Endothelial cell of umbilical vein (primary cell): ENCODE results near the gene NRCAM. TPM values are rescaled to one million over a fixed set of nuclear protein-coding genes. Genes with fewer than 3 reads are reported as not detected.

Experiments
- BruUV-seq: library from RNA; stranded (reverse); fragments of 400-500 nt; replicated peaks from 2 replicates; lab custom pipeline; 2021; lab: Mats Ljungman, UMichigan
- CTCF ChIA-PET: fragments of 300-600, 350-600 bp; sonication (Branson Sonifier 250); formaldehyde crosslinking; loops from one replicate; lab custom pipeline; 2021; ENCODE audit warnings: antibody characterized with exemption, inconsistent platforms; lab: Charles Lee
- POLR2A ChIA-PET: fragments of 300-600, 350-600 bp; sonication (Branson Sonifier 250); formaldehyde crosslinking; loops from one replicate; lab custom pipeline; 2021; ENCODE audit warnings: antibody characterized with exemption, inconsistent platforms; lab: Charles Lee
- DNase-seq: peaks from one replicate; pipeline ENCODE4 v3.0.0-alpha.2; 2011; ENCODE audit warnings: low read depth, low spot score
- FAIRE-seq: peaks from 2 replicates; lab custom pipeline; 2011; peaks lifted over from hg19 to GRCh38; lab: Jason Lieb, UNC
- H2AFZ ChIP-seq: 2 replicates; pipeline ENCODE4 v1.6.0; 2012; ENCODE audit warnings: low read depth, low read length, control low read depth, inconsistent platforms
- H3K27ac ChIP-seq: 2 replicates; pipeline ENCODE4 v1.5.1; 2011; ENCODE audit warnings: low read depth, mild to moderate bottlenecking, control low read depth, low read length, moderate library complexity; ENCODE audit not compliant: insufficient read depth
- H3K27me3 ChIP-seq, 2 experiments: 2 replicates each; pipeline versions ENCODE4 v1.6.0 to v1.6.1; 2011; ENCODE audit warnings: low read length in 2 of 2, mixed read lengths in 1 of 2; ENCODE audit not compliant: control insufficient read depth in 2 of 2, insufficient read depth in 2 of 2
- H3K36me3 ChIP-seq, 2 experiments: 2 replicates in 1 of 2; 3 replicates in 1 of 2; pipeline ENCODE4 v1.5.1; 2011; ENCODE audit warnings: low read length in 2 of 2, mild to moderate bottlenecking in 1 of 2, moderate library complexity in 1 of 2; ENCODE audit not compliant: control insufficient read depth in 2 of 2, insufficient read depth in 2 of 2; ENCODE audit errors: extremely low read depth in 1 of 2
- H3K4me1 ChIP-seq: 3 replicates; pipeline ENCODE4 v1.5.1; 2011; ENCODE audit warnings: mild to moderate bottlenecking, low read length; ENCODE audit not compliant: control insufficient read depth, insufficient read depth; ENCODE audit errors: extremely low read depth
- H3K4me2 ChIP-seq: 2 replicates; pipeline ENCODE4 v1.6.1; 2011; ENCODE audit warnings: low read length, control low read depth, mixed read lengths; ENCODE audit not compliant: insufficient read depth
- H3K4me3 ChIP-seq, 3 experiments: fragments of 200-600 bp in 1 of 3; sonication (generic), shearing (Covaris generic) in 1 of 3; replicated peaks in 1 of 3; 2 replicates each; pipeline ENCODE4 v1.5.1; 2011 to 2016; ENCODE audit warnings: control low read depth in 3 of 3, low read length in 3 of 3, mild to moderate bottlenecking in 2 of 3, inconsistent platforms in 1 of 3, low read depth in 1 of 3, moderate library complexity in 1 of 3; ENCODE audit not compliant: insufficient read depth in 1 of 3
- H3K79me2 ChIP-seq: 2 replicates; pipeline ENCODE4 v1.6.0; 2012; ENCODE audit warnings: low read length, inconsistent platforms; ENCODE audit not compliant: control insufficient read depth, insufficient read depth
- H3K9ac ChIP-seq: replicated peaks from 2 replicates; pipeline ENCODE3; 2011; ENCODE audit warnings: low read length, control low read depth; ENCODE audit not compliant: insufficient read depth; ENCODE audit errors: extremely low read depth
- H3K9me1 ChIP-seq: replicated peaks from 3 replicates; pipeline ENCODE4 v1.6.0; 2011; ENCODE audit warnings: mild to moderate bottlenecking, low read length; ENCODE audit not compliant: control insufficient read depth, insufficient read depth; ENCODE audit errors: extremely low read depth
- H3K9me3 ChIP-seq: replicated peaks from 2 replicates; pipeline ENCODE4 v1.5.1; 2012; ENCODE audit warnings: low read length, inconsistent platforms; ENCODE audit not compliant: control insufficient read depth, insufficient read depth
- H4K20me1 ChIP-seq: replicated peaks from 2 replicates; pipeline ENCODE3; 2011; ENCODE audit warnings: mild to moderate bottlenecking, low read length; ENCODE audit not compliant: control insufficient read depth, insufficient read depth; ENCODE audit errors: extremely low read depth
- EZH2 ChIP-seq: IDR thresholded peaks from 2 replicates; pipeline ENCODE4 v1.6.1; 2012; ENCODE audit warnings: borderline replicate concordance, low read depth, mild to moderate bottlenecking, moderate library complexity, low read length, inconsistent platforms; ENCODE audit not compliant: severe bottlenecking
- FOS ChIP-seq: IDR thresholded peaks from 2 replicates; pipeline ENCODE4 v1.6.1; 2011; ENCODE audit warnings: mild to moderate bottlenecking, low read length, moderate library complexity, borderline replicate concordance; ENCODE audit not compliant: insufficient read depth
- GATA2 ChIP-seq: IDR thresholded peaks from 2 replicates; pipeline ENCODE4 v1.7.0; 2011; ENCODE audit warnings: low read depth, mild to moderate bottlenecking, moderate library complexity, mixed read lengths, low read length; ENCODE audit not compliant: insufficient read length, insufficient read depth
- JUN ChIP-seq: IDR thresholded peaks from 2 replicates; pipeline ENCODE4 v1.6.1; 2011; ENCODE audit warnings: borderline replicate concordance, low read depth; ENCODE audit not compliant: insufficient read length, insufficient read depth
- MYC ChIP-seq: IDR thresholded peaks from one replicate; pipeline ENCODE4 v1.6.1; 2011; ENCODE audit warnings: mild to moderate bottlenecking, low read depth, low read length
- POLR2A ChIP-seq: IDR thresholded peaks from 2 replicates; pipeline ENCODE4 v1.6.1; 2012; ENCODE audit warnings: low read depth, mild to moderate bottlenecking, control low read depth, low read length
- POLR2AphosphoS5 ChIP-seq: IDR thresholded peaks from 2 replicates; pipeline ENCODE4 v1.6.1; 2012; ENCODE audit warnings: low read depth, mild to moderate bottlenecking, control low read depth, low read length, moderate library complexity; ENCODE audit not compliant: insufficient read depth
- dilution Hi-C: fragments of 300-500 bp; cut with MboI; formaldehyde crosslinking; loops from one replicate; pipeline ENCODE4 v1.15.0; 2019; ENCODE audit warnings: low sequenced_read_pairs; ENCODE audit not compliant: extremely low pct_ligation_motif_present
- intact Hi-C: fragments of 100-400 bp; cut with micrococcal nuclease; formaldehyde crosslinking; loops from one replicate; pipeline ENCODE4 v1.10.0; 2022
- polyA plus RNA-seq, 4 experiments: library from polyadenylated mRNA; depleted of rRNA in 3 of 4; stranded (reverse) in 3 of 4; unstranded in 1 of 4; fragments of >200 nt; gene quantifications; 2 replicates each; pipeline versions ENCODE4 v1.2.1 to v1.2.3, GENCODE V29; 2011 to 2012; ENCODE audit warnings: missing spikeins in 1 of 4
- total RNA-seq: library from RNA; stranded (reverse); gene quantifications from 2 replicates; pipeline ENCODE4 v1.2.3, GENCODE V29; 2021
- TF ChIP-seq, protein P1 (sequence below), 2 donors: IDR thresholded peaks; 1 replicate in 1 of 2; 2 replicates in 1 of 2; pipeline ENCODE4 v1.5.1; 2011; ENCODE audit warnings: low read length in 2 of 2, mild to moderate bottlenecking in 2 of 2, moderate library complexity in 2 of 2, control low read depth in 1 of 2, inconsistent platforms in 1 of 2, low read depth in 1 of 2; ENCODE audit not compliant: insufficient read depth in 1 of 2; ENCODE audit errors: extremely low read depth in 1 of 2
- TF ChIP-seq, protein P2 (sequence below): IDR thresholded peaks from 2 replicates; pipeline ENCODE4 v1.6.1; 2011; ENCODE audit not compliant: insufficient read depth, insufficient read length

Gene NRCAM
- total and polyA plus RNA-seq, 2 donors (not counting 3 experiments of a cell fraction or from before 2014, with no cell fraction given): 26.0 to 47.6 TPM

DNA sequence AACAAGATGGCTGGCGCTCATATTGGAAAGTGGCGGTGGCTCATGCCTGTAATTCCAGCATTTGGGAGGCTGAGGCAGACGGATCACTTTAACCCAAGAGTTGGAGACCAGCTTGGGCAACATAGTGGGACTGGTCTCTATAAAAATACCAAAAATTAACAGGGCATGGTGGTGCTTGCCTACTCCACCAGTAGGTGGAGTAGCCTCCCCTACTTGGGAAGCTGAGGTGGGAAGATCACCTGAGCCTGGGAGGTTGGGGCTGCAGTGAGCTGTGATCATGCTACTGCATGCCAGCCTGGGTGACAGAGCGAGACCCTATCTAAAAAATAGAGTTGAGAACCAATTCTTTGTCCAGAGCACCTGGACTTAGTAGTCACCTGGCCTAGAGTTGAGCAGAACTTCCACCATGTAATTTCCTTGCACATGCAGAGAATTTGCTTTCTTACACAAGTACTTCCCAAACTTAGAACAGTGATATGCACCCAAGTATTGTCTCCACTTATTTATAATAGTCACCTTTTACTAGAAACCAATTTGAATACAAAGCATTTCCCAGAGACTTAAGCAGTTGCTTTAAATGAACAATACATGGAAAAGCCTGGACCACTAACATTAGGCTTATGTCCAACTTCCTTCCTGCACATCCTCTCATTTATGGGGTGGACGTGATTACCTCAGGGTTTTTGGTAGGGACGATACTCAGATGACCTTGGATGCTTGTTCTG, 342.0 kb downstream of the NRCAM start:
- Histone ChIP-seq H3K9ac (no peak overlapping the region), H2AFZ (no peak overlapping the region), H3K79me2 (no peaks in the 10 kb centered on the region), H3K9me1 (no peaks in the 10 kb centered on the region), H3K27me3 (no peaks in the 10 kb centered on the region), H4K20me1 (no peaks in the 10 kb centered on the region), H3K4me2 (peak overlapping the region; percentile 19), H3K9me3 (no peaks in the 10 kb centered on the region), H3K4me1 (peaks cover 8% of the 10 kb centered on the region), H3K36me3 (no peaks in the 10 kb centered on the region), H3K4me3 (no peak overlapping the region), H3K27ac (no peak overlapping the region)
- no TSS peak for BruUV-seq
- peak; percentile 65 for DNase-seq
- intact Hi-C loops: loop anchor here (1.0 to 2.0 kb wide), 2 partner anchors 32 to 383 kb away; no protein-coding TSS in a partner anchor
- TF ChIP-seq JUN: no peak
- TF ChIP-seq MYC: no peak
- TF ChIP-seq POLR2A: no peak
- TF ChIP-seq FOS: no peak
- TF ChIP-seq, protein P1, sequence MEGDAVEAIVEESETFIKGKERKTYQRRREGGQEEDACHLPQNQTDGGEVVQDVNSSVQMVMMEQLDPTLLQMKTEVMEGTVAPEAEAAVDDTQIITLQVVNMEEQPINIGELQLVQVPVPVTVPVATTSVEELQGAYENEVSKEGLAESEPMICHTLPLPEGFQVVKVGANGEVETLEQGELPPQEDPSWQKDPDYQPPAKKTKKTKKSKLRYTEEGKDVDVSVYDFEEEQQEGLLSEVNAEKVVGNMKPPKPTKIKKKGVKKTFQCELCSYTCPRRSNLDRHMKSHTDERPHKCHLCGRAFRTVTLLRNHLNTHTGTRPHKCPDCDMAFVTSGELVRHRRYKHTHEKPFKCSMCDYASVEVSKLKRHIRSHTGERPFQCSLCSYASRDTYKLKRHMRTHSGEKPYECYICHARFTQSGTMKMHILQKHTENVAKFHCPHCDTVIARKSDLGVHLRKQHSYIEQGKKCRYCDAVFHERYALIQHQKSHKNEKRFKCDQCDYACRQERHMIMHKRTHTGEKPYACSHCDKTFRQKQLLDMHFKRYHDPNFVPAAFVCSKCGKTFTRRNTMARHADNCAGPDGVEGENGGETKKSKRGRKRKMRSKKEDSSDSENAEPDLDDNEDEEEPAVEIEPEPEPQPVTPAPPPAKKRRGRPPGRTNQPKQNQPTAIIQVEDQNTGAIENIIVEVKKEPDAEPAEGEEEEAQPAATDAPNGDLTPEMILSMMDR (IDR thresholded peaks at IDR 0.05; ENCODE audit: extremely low read depth in 1 of 2, insufficient read depth in 1 of 2, low read depth in 1 of 2, low read length in 2 of 2): peak; percentile 29 to 42
- TF ChIP-seq, protein P2, sequence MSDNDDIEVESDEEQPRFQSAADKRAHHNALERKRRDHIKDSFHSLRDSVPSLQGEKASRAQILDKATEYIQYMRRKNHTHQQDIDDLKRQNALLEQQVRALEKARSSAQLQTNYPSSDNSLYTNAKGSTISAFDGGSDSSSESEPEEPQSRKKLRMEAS: no peak
- TF ChIP-seq EZH2: no peak
- TF ChIP-seq GATA2: no peak
- no peak for TF ChIP-seq POLR2AphosphoS5
- peak; percentile 64 for FAIRE-seq
- ChIA-PET CTCF (interaction anchor here (1.3 to 3.3 kb wide), 3 partner anchors 32 to 383 kb away, joined by 3 to 17 read pairs (median 9); no protein-coding TSS in a partner anchor), POLR2A (no interaction called here)
- dilution Hi-C loops: no loop called here
